HG02943 (cell line): Measurements from ENCODE around the gene ELF5.

Experiments used
- ATAC-seq: cut with Tn5 transposase; IDR thresholded peaks from one replicate; pipeline ENCODE4 v1.9.1; 2021; ENCODE audit warnings: mild to moderate bottlenecking, low read depth, moderate library complexity; ENCODE audit not compliant: unreplicated experiment

ELF5 gene

GRCh38 chr11:34493926-34494595 lies 19.5 kb downstream of the ELF5 start:
- no peak for ATAC-seq

- ATAC-seq, result no peak
These were observed 20.1 kb downstream of the ELF5 start for GRCh38 chr11:34493468-34493867.

- ATAC-seq, result no peak
These were observed 20.7 kb downstream of the ELF5 start for GRCh38 chr11:34492806-34493414.

GRCh38 chr11:34490304-34490703 lies 23.3 kb downstream of the ELF5 start:
- ATAC-seq, result no peak

DNA sequence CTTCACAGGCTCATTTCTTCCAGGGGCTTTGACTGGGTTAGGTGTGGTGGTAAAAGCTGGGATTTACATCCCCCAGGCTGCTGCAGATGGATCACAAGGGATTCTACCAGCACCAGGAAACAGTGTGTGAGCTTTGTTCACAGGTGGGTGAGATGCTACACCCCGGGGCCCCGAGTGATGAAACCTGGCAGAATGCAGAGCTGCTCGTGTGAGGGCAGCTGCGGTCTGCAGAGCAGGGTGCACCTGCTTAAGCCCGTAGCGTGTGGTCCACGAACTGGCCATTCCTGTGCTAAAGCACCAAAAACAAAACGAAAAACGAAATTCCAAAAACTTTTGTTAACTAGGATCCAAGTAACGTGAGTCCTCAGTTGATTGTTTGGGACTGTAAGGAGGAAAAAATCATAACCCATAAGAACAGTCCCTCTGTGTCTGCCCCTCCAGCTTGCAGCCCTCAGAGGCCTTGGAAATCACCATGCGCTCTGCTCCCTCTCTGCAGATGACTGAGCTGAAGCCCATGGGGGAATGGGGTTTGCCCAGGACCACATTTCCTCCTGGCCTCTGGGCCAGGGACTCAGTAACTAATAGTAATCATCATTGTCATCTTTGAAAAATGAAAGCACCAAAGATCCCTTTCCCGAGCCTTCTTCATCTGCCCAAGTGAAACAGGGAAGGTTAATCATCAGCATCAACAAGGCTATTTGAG lies 24.6 kb downstream of the ELF5 start:
- ATAC-seq, result no peak

- no peak for ATAC-seq
These were observed 26.2 kb downstream of the ELF5 start for GRCh38 chr11:34487430-34487829.

- no peak for ATAC-seq
These were observed 30.3 kb downstream of the ELF5 start for GRCh38 chr11:34483106-34483874.

GRCh38 chr11:34481307-34481706 lies 32.3 kb downstream of the ELF5 start:
- ATAC-seq, result no peak

DNA sequence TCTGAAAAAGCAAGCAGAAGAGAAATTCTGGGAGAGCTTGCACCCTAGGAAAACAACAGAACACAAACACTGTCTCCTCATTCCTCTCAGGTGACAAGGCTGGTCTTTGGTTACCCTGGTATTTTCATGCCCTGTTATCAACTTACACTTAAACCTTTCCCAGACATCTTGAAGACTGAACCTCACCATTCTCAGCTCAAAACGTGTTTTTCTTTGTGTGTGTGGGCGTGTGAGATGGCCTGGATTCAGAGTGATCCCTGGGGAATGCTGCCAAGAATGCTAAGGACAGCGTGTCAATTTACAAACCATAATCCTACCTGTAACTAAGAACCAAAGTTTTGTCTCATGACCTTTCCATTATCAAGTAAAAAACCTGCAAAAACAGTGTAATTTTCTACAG lies 33.3 kb downstream of the ELF5 start:
- no peak for ATAC-seq

GRCh38 chr11:34478845-34479663 lies 34.5 kb downstream of the ELF5 start:
- ATAC-seq, result no peak

DNA sequence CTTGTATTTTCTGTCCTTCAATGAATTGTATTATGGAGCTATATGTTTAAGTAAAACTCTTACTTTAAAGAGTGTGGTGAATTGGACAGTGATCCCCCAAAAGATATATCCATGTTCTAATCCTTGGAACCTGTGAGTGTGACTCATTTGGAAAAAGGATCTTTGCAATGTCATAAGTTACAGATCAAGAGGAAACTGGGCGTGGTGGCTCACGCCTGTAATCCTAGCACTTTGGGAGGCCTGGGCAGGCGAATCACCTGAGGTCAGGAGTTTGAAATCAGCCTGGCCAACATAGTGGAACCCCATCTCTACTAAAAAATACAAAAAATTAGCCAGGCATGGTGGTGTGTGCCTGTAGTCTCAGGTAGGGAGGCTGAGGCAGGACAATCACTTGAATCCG lies 36.7 kb downstream of the ELF5 start:
- no peak for ATAC-seq

DNA sequence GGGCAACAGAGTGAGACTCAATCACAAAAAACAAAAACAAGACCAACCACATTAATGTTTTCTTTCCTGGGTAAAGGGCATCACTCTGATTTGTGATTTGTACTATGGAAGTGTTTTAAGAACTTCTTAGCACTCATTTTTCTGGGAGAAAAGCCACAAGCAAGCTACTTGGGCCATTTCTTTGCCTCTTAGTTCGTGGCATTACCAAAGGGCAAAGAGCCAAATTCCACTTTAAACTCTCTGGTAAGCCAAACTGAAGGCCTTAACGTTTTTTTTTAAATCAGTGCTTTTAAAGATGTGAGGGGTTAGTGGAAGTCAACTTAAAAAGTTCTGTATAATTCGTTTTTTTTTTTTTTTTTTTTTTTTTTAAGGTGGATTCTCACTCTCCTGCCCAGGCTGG lies 37.9 kb downstream of the ELF5 start:
- ATAC-seq, result no peak

- no peak for ATAC-seq
These were observed 39.9 kb downstream of the ELF5 start for GRCh38 chr11:34473603-34474169.

DNA sequence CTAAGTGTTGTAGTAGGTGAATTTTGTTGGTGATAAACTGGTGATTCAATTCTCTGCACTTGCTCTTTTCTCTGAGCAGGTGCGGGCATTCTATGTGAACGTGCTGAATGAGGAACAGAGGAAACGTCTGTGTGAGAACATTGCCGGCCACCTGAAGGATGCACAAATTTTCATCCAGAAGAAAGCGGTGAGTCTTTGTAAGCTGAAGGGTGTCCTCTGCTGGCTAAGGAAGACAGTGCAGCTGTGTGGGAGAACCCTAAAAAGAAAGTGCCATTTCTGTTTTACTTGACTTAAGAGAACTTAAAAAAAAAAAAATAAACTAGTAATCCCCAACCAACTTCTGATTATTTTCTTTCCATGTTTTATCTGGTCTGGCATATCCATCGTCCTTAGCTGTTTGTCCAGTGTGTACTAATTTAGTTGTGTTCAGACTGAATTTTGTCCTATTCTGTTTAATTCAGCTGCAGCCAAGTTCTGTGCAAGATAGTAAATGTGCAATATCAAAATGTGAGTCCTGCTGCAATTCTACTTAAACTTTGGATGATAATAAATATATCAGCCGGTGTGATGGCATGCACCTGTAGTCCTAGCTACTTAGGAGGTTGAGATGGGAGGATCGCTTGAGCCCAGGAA lies 45.3 kb downstream of the ELF5 start:
- ATAC-seq, result no peak

GRCh38 chr11:34466802-34467488 lies 46.6 kb downstream of the ELF5 start:
- no peak for ATAC-seq

DNA sequence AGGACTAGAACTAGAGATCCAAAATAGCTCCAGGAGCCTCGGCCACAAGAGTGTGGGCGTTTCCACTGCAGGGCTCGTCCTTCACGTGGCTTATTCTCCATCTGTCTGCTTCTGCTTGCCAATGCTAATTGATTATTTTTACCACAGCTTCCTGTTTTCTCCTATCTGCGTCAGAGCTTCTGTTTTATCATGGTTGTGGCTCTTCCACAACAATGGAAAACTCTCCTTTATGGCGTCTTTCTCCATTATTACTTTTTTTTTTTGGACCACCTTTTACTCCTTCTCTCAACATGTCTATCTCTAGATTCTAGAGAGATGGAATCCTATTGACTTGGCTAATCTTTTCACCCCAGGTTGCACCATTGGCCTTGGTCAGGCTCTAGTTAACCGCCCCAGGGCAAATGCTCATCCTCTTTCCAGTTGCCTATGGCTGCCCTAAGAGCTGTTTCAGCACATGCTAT lies 49.0 kb downstream of the ELF5 start:
- no peak for ATAC-seq

DNA sequence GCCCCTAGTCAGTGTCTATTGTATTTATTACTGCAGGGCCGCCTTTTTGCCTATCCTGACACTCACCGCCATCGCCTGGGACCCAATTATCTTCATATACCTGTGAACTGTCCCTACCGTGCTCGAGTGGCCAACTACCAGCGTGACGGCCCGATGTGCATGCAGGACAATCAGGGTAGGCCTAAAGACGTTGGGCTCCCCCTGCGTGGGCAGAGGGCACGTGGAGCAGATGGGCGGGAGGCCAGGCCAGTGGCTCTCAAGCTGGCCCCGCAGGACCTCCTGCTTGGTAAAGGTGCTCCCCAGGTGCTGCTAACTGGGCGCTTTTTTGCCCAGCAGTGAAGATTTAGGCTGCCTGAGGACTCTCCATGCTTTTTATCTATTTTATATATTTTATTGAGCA lies 52.4 kb downstream of the ELF5 start:
- no peak for ATAC-seq

DNA sequence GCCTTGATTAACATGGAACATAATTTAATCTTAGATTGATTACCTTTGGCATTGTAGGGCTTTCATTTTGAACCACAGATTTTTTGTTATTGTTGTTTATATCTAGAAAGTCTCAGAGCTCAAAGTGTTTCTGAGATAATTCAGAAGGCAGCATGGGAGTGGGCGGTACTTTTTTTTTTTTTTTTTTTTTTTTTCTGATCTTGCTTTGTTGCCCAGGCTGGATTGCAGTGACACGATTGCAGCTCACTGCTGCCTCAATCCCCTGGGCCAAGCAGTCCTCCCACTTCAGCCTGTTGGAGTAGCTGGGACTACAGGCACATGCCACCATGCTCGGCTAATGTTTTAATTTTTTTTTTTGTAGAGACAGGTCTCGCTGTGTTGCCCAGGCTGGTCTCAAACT lies 53.3 kb downstream of the ELF5 start:
- ATAC-seq, result no peak
